Activated T-cell treated with anti-CD3 and anti-CD28 coated beads for 1 hour (primary cell): ENCODE measurements around the gene HMG20A.

ENCODE experiments used
- DNase-seq: peaks from one replicate; pipeline ENCODE4 v3.0.0-alpha.2; 2020; ENCODE audit warnings: low read depth

The HMG20A gene

GRCh38 chr15:77519540-77519939 lies 98.9 kb downstream of the HMG20A start:
- no peak for DNase-seq

- no peak for DNase-seq
Measured at GRCh38 chr15:77521206-77521605, 100.5 kb downstream of the HMG20A start.

- DNase-seq: no peak
Measured at GRCh38 chr15:77525400-77525811, 104.7 kb downstream of the HMG20A start.

DNA sequence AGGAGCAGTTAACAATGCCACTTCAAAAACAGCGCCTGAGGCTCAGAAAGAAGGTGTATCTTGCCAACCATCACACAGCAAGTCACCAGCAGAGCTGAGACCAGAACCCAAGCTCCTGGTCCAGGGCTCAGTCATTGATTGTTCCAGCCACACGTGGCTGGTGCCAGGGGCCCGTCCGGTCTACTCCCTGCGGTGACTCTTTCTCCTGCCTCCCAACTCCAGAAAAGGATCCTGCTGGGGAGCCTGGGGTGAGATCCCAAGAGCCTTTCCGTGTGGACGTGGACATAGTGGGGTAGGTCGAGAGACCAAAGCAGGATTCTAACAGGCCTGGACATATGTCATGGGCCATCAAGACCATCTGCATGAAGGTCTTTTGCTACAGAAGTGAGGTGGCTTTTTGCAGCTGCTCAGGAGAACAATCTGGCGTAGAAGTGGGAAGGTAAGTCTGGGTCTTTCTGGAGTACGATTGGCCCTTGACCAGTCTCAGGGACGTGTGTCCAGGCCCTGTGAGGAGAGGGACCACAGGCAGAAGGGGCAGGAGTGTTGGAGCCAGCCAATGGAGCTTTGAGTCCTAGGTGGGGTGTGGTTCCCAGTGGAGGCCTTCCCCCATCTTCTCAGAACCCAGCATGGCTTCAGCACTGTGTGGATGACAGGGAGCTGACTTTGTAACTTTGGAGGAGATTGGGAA lies 105.4 kb downstream of the HMG20A start:
- no peak for DNase-seq

DNA sequence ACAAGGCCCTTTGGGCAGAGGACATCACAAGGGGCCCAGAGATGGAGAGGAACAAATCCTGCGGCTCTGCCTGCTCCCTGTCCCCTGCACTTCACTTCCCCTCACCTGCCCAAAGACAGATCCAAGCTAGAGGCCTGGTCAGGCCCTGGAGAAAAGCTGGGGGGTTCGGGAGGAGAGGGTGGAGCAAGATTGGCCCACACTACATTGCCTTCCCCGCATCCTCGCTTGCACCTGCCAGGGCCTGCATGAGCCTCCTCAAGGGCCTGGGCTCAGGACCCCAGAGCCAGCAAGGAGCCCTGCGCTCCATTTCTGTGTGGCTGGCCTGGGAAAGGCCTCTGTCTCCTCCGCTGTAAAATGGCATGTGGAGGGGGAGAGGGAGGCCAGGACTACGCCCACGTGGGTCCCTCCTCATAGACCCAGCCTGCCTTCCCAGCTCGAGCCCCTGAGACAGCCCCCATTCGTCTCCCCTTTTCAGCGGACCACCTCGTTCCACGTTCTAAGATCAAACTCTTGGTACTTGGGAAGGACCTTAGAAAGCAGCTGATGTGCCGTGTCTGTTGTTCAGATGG lies 106.0 kb downstream of the HMG20A start:
- no peak for DNase-seq

DNA sequence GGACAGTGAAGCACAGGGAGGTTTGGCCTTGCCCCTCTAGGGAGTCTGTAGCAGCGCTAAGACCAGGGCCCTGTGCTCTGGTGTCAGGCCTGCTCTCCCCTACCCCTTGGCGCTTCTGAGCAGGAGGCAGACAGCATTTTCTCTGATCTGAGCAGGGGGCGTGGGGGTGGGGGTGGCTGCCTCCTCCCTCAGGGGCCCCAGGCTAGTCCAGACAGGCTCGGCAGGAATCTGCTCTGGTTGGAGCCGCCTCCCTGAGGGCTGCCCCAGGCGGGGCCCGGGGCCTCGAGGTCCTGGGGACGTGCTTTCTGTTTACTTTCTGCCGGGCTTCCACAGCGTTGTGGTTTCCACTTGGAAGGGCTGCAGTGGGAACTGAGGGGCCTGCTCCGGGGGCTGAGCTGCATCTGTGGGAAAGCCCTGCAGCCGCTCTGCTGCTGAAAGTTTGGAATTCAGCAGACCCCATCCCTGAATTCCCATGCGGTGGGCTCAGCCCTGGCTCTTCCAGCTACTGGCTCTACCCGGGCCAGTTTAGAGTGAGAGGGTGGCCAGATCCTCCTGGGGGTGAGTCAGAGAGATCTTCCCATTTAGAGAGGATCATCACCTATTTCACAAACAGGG lies 106.6 kb downstream of the HMG20A start:
- DNase-seq: no peak

GRCh38 chr15:77527831-77528231 lies 107.1 kb downstream of the HMG20A start:
- no peak for DNase-seq

- no peak for DNase-seq
Measured at GRCh38 chr15:77528290-77528967, 107.7 kb downstream of the HMG20A start.

GRCh38 chr15:77528968-77529319 lies 108.3 kb downstream of the HMG20A start:
- no peak for DNase-seq

GRCh38 chr15:77529394-77530159 lies 108.9 kb downstream of the HMG20A start:
- no peak for DNase-seq

GRCh38 chr15:77530576-77530975 lies 109.9 kb downstream of the HMG20A start:
- DNase-seq: no peak

GRCh38 chr15:77531191-77532000 lies 110.7 kb downstream of the HMG20A start:
- DNase-seq: no peak

- no peak for DNase-seq
Measured at GRCh38 chr15:77532067-77532710, 111.5 kb downstream of the HMG20A start.

DNA sequence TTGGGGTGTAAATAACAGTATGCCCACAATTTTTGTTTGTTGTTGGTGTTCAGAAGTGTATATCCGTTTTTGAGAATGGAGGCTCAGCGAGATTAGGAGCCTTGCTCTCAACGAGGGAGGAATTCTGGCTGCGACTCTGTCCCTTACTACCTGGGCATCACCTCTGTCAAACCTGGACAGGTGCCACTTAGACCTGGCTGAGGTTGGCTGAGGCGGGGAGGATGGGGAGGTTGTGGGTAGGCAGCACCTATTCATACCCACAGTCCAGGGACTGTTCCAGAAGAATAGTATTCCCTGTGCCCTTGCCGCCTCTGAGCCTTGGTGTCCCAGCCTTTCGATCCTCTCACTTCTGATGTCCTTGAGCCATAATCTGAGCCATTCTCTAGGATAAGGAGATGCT lies 112.2 kb downstream of the HMG20A start:
- no peak for DNase-seq

- DNase-seq: no peak
Measured at GRCh38 chr15:77533578-77534430, 113.1 kb downstream of the HMG20A start.
